GM23338 (cell line): ENCODE measurements around the gene PJA2. TPM values are rescaled to one million over a fixed set of nuclear protein-coding genes. Genes with fewer than 3 reads are reported as not detected.

ENCODE experiments used
- ATAC-seq: fragments of 200-7000 bp; cut with Tn5 transposase; 3 replicates; pipeline ENCODE4 v1.9.1; 2020
- DNase-seq: peaks from one replicate; pipeline ENCODE4 v3.0.0-alpha.2; 2015; ENCODE audit warnings: low spot score
- H2AFZ ChIP-seq: fragments of 200-600 bp; sonication (generic); 2 replicates; pipeline ENCODE4 v1.8.0; 2016; ENCODE audit warnings: antibody characterized with exemption, mild to moderate bottlenecking, moderate library complexity
- H3F3A ChIP-seq: fragments of 200-600 bp; sonication (generic); replicated peaks from 2 replicates; pipeline ENCODE4 v1.8.0; 2017; ENCODE audit warnings: antibody characterized with exemption, mixed run types, low read depth
- H3K27ac ChIP-seq: fragments of 200-600 bp; sonication (generic); 2 replicates; pipeline ENCODE4 v1.6.1; 2016; ENCODE audit warnings: low read depth
- H3K27me3 ChIP-seq: fragments of 200-600 bp; sonication (generic); 2 replicates; pipeline ENCODE4 v1.8.0; 2016; ENCODE audit warnings: mild to moderate bottlenecking, mixed run types, moderate library complexity; ENCODE audit not compliant: insufficient read depth
- H3K36me3 ChIP-seq: fragments of 200-600 bp; sonication (generic); 2 replicates; pipeline ENCODE4 v1.8.0; 2016; ENCODE audit warnings: mild to moderate bottlenecking; ENCODE audit not compliant: insufficient read depth
- H3K4me1 ChIP-seq: fragments of 200-600 bp; sonication (generic); 2 replicates; pipeline ENCODE4 v1.8.0; 2016; ENCODE audit warnings: mild to moderate bottlenecking, moderate library complexity; ENCODE audit not compliant: insufficient read depth
- H3K4me2 ChIP-seq: fragments of 200-600 bp; sonication (generic); 2 replicates; pipeline ENCODE4 v1.7.1; 2017; ENCODE audit warnings: mixed run types
- H3K4me3 ChIP-seq: fragments of 200-600 bp; sonication (generic); 2 replicates; pipeline ENCODE4 v1.6.1; 2016; ENCODE audit warnings: mixed run types
- H3K79me2 ChIP-seq: fragments of 200-600 bp; sonication (generic); replicated peaks from 2 replicates; pipeline ENCODE4 v1.8.0; 2017; ENCODE audit warnings: mild to moderate bottlenecking; ENCODE audit not compliant: insufficient read depth
- H3K9me2 ChIP-seq: fragments of 200-600 bp; sonication (generic); 2 replicates; pipeline ENCODE4 v1.8.0; 2017; ENCODE audit not compliant: insufficient read depth
- H4K20me1 ChIP-seq: fragments of 200-600 bp; sonication (generic); replicated peaks from 2 replicates; pipeline ENCODE4 v1.8.0; 2017; ENCODE audit warnings: mild to moderate bottlenecking; ENCODE audit not compliant: insufficient read depth
- H3K27ac Mint-ChIP-seq: 2 replicates; pipeline ENCODE4 v1.8.0; 2020; ENCODE audit warnings: inconsistent platforms, mild to moderate bottlenecking, moderate library complexity, mixed read lengths
- H3K27me3 Mint-ChIP-seq: 3 replicates; pipeline ENCODE4 v1.8.0; 2022; ENCODE audit warnings: low read depth, mild to moderate bottlenecking, moderate library complexity, mixed read lengths, inconsistent platforms; ENCODE audit not compliant: insufficient read depth, poor library complexity
- H3K36me3 Mint-ChIP-seq: 3 replicates; pipeline ENCODE4 v1.8.0; 2021; ENCODE audit warnings: low read depth, mild to moderate bottlenecking, inconsistent platforms, moderate library complexity, mixed read lengths
- H3K4me1 Mint-ChIP-seq: 3 replicates; pipeline ENCODE4 v1.8.0; 2020; ENCODE audit warnings: mild to moderate bottlenecking, inconsistent platforms, mixed read lengths
- H3K4me3 Mint-ChIP-seq: 3 replicates; pipeline ENCODE4 v1.8.0; 2021; ENCODE audit warnings: moderate library complexity, mild to moderate bottlenecking, inconsistent platforms, mixed read lengths
- H3K9me3 Mint-ChIP-seq: 3 replicates; pipeline ENCODE4 v1.8.0; 2020; ENCODE audit warnings: moderate library complexity, mild to moderate bottlenecking, inconsistent platforms, mixed read lengths
- CREB1 ChIP-seq: fragments of 250-450 bp; sonication (Bioruptor Pico); IDR thresholded peaks from 2 replicates; pipeline ENCODE4 v1.5.0; 2020; ENCODE audit warnings: low read depth, mild to moderate bottlenecking, moderate library complexity
- ETS1 ChIP-seq: IDR thresholded peaks from 2 replicates; pipeline ENCODE4 v1.6.1; 2016; ENCODE audit warnings: antibody characterized with exemption
- EZH2 ChIP-seq: fragments of 200-600 bp; sonication (generic); IDR thresholded peaks from one replicate; pipeline ENCODE4 v1.8.0; 2017; ENCODE audit warnings: antibody characterized with exemption, mild to moderate bottlenecking, low read depth; ENCODE audit not compliant: unreplicated experiment
- EZH2phosphoT487 ChIP-seq: fragments of 200-600 bp; sonication (generic); IDR thresholded peaks from one replicate; pipeline ENCODE4 v1.8.1; 2018; ENCODE audit warnings: antibody characterized with exemption; ENCODE audit not compliant: unreplicated experiment
- JUNB ChIP-seq: IDR thresholded peaks from one replicate; pipeline ENCODE4 v1.6.1; 2016; ENCODE audit warnings: antibody characterized with exemption; ENCODE audit not compliant: unreplicated experiment
- ZNF462 ChIP-seq: fragments of 250-450 bp; sonication (Bioruptor Pico); IDR thresholded peaks from 2 replicates; pipeline ENCODE4 v1.5.0; 2020; ENCODE audit warnings: mild to moderate bottlenecking, moderate library complexity
- polyA plus RNA-seq: library from polyadenylated mRNA; unstranded; fragments of >200 nt; fragmentation: Nextera tagmentation; extraction: Ambion mirVana; gene quantifications from 2 replicates; pipeline ENCODE4 v1.2.1, GENCODE V29; 2016
- total RNA-seq: library from RNA; depleted of rRNA; stranded (reverse); fragments of >200 nt; shearing (Covaris generic); gene quantifications from 2 replicates; pipeline ENCODE4 v1.2.3, GENCODE V29; 2014
- TF ChIP-seq, protein P1 (sequence below): IDR thresholded peaks from one replicate; pipeline ENCODE4 v1.6.1; 2018; ENCODE audit warnings: antibody characterized with exemption; ENCODE audit not compliant: unreplicated experiment

Gene PJA2
- total and polyA plus RNA-seq, 2 experiments from 2014 or later = 31.5 to 65.3 TPM

GRCh38 chr5:109315245-109315644, 94.5 kb downstream of the PJA2 start (continued):
- TF ChIP-seq ETS1 = no peak
- no peak for TF ChIP-seq JUNB
- no peak for TF ChIP-seq EZH2phosphoT487
- TF ChIP-seq CREB1 (CRISPR knock-in tag) = no peak
- TF ChIP-seq EZH2 = no peak
- TF ChIP-seq ZNF462 = no peak

DNA sequence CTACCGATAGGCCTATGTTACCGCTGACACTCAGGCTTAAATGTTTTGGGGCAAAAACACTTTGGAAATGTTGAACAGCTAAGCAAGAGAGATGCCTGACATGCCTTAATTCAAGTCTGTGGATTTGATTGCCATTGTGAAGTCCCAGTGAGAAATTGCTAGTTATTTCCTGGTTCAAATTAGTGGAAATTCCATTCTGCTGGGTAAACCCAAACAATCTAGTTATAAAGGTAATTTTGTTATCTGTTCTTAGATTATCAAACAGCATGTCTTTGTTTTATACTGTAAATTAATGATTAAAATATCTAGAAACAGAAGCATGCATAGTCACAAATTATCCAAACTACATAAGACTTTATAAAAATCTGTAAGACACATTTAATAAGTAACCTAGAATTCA, 96.6 kb downstream of the PJA2 start:
- Mint-ChIP-seq H3K4me1 (peaks cover 4% of the 10 kb centered on the region), H3K27me3 (no peaks in the 10 kb centered on the region), H3K9me3 (no peaks in the 10 kb centered on the region), H3K36me3 (no peaks in the 10 kb centered on the region), H3K27ac (no peak overlapping the region), H3K4me3 (no peak overlapping the region)
- no peak for ATAC-seq
- Histone ChIP-seq H3K4me2 (no peak overlapping the region), H3K27me3 (no peaks in the 10 kb centered on the region), H3K4me3 (no peak overlapping the region), H3K4me1 (no peaks in the 10 kb centered on the region), H3K9me2 (0 out of 2 replicates have a peak, but pooled peaks cover 3% of the 10 kb centered on the region), H3K27ac (no peak overlapping the region), H2AFZ (no peak overlapping the region), H3F3A (no peaks in the 10 kb centered on the region), H3K36me3 (no peaks in the 10 kb centered on the region), H3K79me2 (no peaks in the 10 kb centered on the region), H4K20me1 (no peaks in the 10 kb centered on the region)
- TF ChIP-seq, protein P1, sequence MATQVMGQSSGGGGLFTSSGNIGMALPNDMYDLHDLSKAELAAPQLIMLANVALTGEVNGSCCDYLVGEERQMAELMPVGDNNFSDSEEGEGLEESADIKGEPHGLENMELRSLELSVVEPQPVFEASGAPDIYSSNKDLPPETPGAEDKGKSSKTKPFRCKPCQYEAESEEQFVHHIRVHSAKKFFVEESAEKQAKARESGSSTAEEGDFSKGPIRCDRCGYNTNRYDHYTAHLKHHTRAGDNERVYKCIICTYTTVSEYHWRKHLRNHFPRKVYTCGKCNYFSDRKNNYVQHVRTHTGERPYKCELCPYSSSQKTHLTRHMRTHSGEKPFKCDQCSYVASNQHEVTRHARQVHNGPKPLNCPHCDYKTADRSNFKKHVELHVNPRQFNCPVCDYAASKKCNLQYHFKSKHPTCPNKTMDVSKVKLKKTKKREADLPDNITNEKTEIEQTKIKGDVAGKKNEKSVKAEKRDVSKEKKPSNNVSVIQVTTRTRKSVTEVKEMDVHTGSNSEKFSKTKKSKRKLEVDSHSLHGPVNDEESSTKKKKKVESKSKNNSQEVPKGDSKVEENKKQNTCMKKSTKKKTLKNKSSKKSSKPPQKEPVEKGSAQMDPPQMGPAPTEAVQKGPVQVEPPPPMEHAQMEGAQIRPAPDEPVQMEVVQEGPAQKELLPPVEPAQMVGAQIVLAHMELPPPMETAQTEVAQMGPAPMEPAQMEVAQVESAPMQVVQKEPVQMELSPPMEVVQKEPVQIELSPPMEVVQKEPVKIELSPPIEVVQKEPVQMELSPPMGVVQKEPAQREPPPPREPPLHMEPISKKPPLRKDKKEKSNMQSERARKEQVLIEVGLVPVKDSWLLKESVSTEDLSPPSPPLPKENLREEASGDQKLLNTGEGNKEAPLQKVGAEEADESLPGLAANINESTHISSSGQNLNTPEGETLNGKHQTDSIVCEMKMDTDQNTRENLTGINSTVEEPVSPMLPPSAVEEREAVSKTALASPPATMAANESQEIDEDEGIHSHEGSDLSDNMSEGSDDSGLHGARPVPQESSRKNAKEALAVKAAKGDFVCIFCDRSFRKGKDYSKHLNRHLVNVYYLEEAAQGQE = no peak
- TF ChIP-seq CREB1 (CRISPR knock-in tag) = no peak
- no peak for TF ChIP-seq EZH2phosphoT487
- no peak for TF ChIP-seq JUNB
- no peak for DNase-seq
